ENCODE measurements around the gene PRRT1. TPM values are rescaled to one million over a fixed set of nuclear protein-coding genes. Genes with fewer than 3 reads are reported as not detected.

PRRT1 gene
- total RNA-seq, 6 donors from 2014 or later: 0.69 to 6.3 (median 0.98) TPM; not detected in 1

DNA sequence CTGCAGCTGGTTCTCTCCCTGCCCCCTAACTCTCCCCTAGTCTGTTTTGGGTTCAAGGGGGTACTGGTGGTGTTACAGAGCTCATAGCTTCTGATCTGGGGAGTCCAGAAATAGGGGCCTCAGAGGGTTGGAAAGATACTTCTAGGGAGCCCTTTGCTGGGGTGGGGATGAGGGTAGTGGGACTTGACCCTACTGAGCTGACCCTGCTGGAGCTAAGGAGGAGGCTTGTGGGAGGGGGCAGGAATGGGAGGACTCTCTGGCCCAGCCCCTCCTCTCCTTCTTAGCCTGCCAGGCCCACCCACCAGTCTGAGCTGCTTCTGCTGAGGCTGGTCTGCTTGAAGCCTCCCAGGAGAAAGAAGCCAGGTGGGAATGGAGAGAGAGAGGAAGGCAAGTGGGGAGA, 12.6 kb upstream of the PRRT1 start, which contains the start of gene EGFL8:
TSS of gene EGFL8 (plus strand) at position 301 of the 400 bp plus-strand sequence. CDS start 1,571 bp downstream, outside the sequence.
- Histone ChIP-seq H3K27ac (peak within 1 kb of the TSS; percentile 37 to 84 (median 71)), H3K36me3 (peaks cover 0 to 31% (median 15%) of the 10 kb centered on the region in 4 donors), H3K4me3 (no peak within 1 kb of the TSS), H3K9me3 (no peaks in the 10 kb centered on the region), H3K27me3 (no peaks in the 10 kb centered on the region), H3K4me1 (peaks cover 0 to 6% (median 5%) of the 10 kb centered on the region in 4 donors)
- DNase-seq (no peak), ATAC-seq (ENCODE audit: low FRiP score in 2 of 2) (no peak)
- TF ChIP-seq, protein P1, sequence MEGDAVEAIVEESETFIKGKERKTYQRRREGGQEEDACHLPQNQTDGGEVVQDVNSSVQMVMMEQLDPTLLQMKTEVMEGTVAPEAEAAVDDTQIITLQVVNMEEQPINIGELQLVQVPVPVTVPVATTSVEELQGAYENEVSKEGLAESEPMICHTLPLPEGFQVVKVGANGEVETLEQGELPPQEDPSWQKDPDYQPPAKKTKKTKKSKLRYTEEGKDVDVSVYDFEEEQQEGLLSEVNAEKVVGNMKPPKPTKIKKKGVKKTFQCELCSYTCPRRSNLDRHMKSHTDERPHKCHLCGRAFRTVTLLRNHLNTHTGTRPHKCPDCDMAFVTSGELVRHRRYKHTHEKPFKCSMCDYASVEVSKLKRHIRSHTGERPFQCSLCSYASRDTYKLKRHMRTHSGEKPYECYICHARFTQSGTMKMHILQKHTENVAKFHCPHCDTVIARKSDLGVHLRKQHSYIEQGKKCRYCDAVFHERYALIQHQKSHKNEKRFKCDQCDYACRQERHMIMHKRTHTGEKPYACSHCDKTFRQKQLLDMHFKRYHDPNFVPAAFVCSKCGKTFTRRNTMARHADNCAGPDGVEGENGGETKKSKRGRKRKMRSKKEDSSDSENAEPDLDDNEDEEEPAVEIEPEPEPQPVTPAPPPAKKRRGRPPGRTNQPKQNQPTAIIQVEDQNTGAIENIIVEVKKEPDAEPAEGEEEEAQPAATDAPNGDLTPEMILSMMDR (IDR thresholded peaks at IDR 0.05): no peak

DNA sequence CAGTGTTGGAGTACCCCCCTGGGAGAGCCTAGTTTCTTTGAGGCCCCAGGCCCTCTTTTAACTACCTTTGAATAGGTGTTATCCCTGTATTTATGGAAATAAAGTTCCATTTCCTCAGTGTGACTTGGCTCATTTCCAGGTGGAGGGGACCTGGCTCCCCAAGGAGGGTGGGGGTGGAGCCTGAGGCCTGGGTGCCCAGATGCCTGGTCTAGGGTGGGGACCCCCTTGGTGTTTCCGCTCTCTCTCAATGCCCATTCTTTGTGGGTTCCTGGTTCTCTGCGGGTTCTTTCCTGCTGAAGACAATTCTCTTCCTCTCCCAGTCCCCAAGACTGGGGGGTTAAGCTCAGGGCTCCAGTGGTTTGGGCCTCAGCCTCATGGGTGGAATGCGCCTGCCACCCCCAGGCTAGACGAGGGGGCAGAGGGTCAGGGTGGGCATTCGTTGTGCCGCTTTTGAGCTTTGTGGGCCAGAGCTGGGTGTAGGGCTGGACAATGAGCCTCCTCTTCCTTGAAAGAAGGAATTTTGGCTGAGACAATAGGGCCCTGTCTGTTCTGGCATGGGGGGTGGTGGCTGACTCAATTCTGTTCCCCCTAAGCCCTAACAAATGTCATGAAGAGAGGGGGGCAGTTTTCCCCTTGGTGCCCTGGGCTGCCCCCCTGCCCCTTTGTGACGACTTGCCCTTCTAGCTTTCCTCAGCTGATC, 12.0 kb upstream of the PRRT1 start:
- DNase-seq (no peak), ATAC-seq (ENCODE audit: low FRiP score in 2 of 2) (no peak)
- Histone ChIP-seq H3K4me3 (no peak overlapping the region), H3K36me3 (peaks cover 0 to 26% (median 13%) of the 10 kb centered on the region in 4 donors), H3K9me3 (no peaks in the 10 kb centered on the region), H3K27ac (peak overlapping the region; percentile 37 to 84 (median 71)), H3K27me3 (no peaks in the 10 kb centered on the region), H3K4me1 (peaks cover 0 to 6% (median 5%) of the 10 kb centered on the region in 4 donors)
- TF ChIP-seq EP300 (IDR thresholded peaks at IDR 0.05): no peak
- TF ChIP-seq POLR2AphosphoS5 (IDR thresholded peaks at IDR 0.05): peak in 1 of 2 donors; percentile 27
- TF ChIP-seq, protein P1 (IDR thresholded peaks at IDR 0.05): peak in 1 of 6 experiments; percentile 8
- 71 to 73% methylated on average over 7 of the region's 7 CpGs for WGBS, 2 donors

DNA sequence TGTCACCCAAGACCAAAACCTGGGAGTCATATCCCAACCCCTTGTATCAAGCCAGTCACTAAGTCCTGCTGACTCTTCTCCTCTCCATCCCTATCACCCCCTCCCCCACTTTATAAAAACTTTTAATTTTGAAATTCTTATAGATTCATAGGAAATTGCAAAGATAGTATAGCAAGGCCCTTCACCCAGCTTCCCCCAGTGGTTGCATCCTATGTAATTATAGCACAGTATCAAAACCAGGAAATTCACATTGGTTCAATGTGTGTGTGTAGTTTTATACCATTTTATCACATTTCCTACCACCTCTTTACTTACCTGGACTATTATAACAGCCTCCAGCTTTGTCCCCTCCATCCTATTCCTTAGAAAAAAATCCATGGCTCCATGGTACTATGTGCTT, 6.3 kb upstream of the PRRT1 start:
- no peak overlapping the region for H3K27ac ChIP-seq
- H3K4me1 ChIP-seq: peaks cover 18 to 27% (median 24%) of the 10 kb centered on the region in 4 donors
- no peak for TF ChIP-seq EP300 (IDR thresholded peaks at IDR 0.05)
- no peak for TF ChIP-seq POLR2A (IDR thresholded peaks at IDR 0.05)
- TF ChIP-seq, protein P1 (IDR thresholded peaks at IDR 0.05): no peak
- no peak for TF ChIP-seq POLR2AphosphoS5 (IDR thresholded peaks at IDR 0.05)
- H3K27me3 ChIP-seq: no peaks in the 10 kb centered on the region
- H3K4me3 ChIP-seq: no peak overlapping the region
- ATAC-seq (ENCODE audit: low FRiP score in 2 of 2): no peak
- H3K36me3 ChIP-seq: peaks cover 0 to 33% (median 10%) of the 10 kb centered on the region in 4 donors
- H3K9me3 ChIP-seq: no peaks in the 10 kb centered on the region
- no peak for DNase-seq

DNA sequence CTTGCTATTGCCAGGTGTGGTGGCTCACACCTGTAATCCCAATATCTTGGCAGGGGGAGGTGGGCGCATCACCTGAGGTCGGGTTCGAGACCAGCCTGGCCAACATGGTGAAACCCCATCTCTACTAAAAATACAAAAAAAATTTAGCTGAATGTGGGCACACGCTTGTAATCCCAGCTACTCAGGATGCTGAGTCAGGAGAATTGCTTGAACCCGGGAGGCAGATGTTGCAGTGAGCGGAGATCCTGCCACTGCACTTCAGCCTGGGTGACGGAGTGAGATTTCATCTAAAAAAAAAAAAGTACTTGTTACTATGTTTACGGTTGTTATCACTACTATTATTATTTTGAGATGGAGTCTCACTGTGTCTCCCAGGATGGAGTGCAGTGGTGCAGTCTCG, 5.2 kb upstream of the PRRT1 start:
- H3K4me1 ChIP-seq: peaks cover 29 to 39% (median 34%) of the 10 kb centered on the region in 4 donors
- peaks cover 0 to 4% (median 0%) of the 10 kb centered on the region in 4 donors for H3K27me3 ChIP-seq
- peaks cover 0 to 33% (median 7%) of the 10 kb centered on the region in 4 donors for H3K36me3 ChIP-seq
- no peak overlapping the region for H3K4me3 ChIP-seq
- TF ChIP-seq, protein P1 (IDR thresholded peaks at IDR 0.05): no peak
- TF ChIP-seq POLR2A (IDR thresholded peaks at IDR 0.05) (no peak), EP300 (IDR thresholded peaks at IDR 0.05) (no peak), POLR2AphosphoS5 (IDR thresholded peaks at IDR 0.05) (no peak)
- no peaks in the 10 kb centered on the region for H3K9me3 ChIP-seq
- no peak for DNase-seq
- ATAC-seq (ENCODE audit: low FRiP score in 2 of 2): no peak
- WGBS, 2 donors: 84 to 92% methylated on average over 9 of the region's 9 CpGs
- H3K27ac ChIP-seq: no peak overlapping the region

Data from upper lobe of left lung (tissue), 6 donors.